Caco-2 (cell line): ENCODE results near the gene DPYSL5. TPM values are rescaled to one million over a fixed set of nuclear protein-coding genes. Genes with fewer than 3 reads are reported as not detected.
"Not testable (repeated sequence)": the region's sequence is repeated elsewhere in the genome, so short reads cannot be mapped to it uniquely, and the experiment has no call there.

ENCODE experiments used
- BruUV-seq: library from RNA; stranded (reverse); fragments of 400-500 nt; replicated peaks from 2 replicates; lab custom pipeline; 2021; lab: Mats Ljungman, UMichigan
- CTCF ChIA-PET: fragments of 300-600 bp; sonication (Branson Sonifier 250); formaldehyde crosslinking; loops from one replicate; lab custom pipeline; 2022; ENCODE audit warnings: antibody characterized with exemption; lab: Charles Lee
- POLR2A ChIA-PET: fragments of 300-600 bp; sonication (Branson Sonifier 250); formaldehyde crosslinking; loops from one replicate; lab custom pipeline; 2022; ENCODE audit warnings: antibody characterized with exemption; lab: Charles Lee
- DNase-seq, 2 experiments: peaks; one replicate each; pipeline versions ENCODE4 v3.0.0 to v3.0.0-alpha.2; 2020 to 2022
- H3K27me3 ChIP-seq: replicated peaks from 2 replicates; pipeline ENCODE4 v1.6.0; 2011; ENCODE audit warnings: low read length; ENCODE audit not compliant: control insufficient read depth, insufficient read depth
- H3K36me3 ChIP-seq: 2 replicates; pipeline ENCODE4 v1.5.1; 2011; ENCODE audit warnings: low read length; ENCODE audit not compliant: control insufficient read depth, insufficient read depth
- H3K4me1 ChIP-seq: fragments of 250-450 bp; sonication (Bioruptor Pico); 2 replicates; pipeline ENCODE4 v1.5.1; 2020; ENCODE audit warnings: mild to moderate bottlenecking
- H3K4me3 ChIP-seq: 2 replicates; pipeline ENCODE4 v1.5.1; 2011; ENCODE audit warnings: low read depth, mild to moderate bottlenecking, control low read depth, low read length
- H3K9me3 ChIP-seq: fragments of 250-450 bp; sonication (Bioruptor Pico); 2 replicates; pipeline ENCODE4 v1.5.1; 2020; ENCODE audit warnings: mild to moderate bottlenecking, moderate library complexity
- H3K27ac Mint-ChIP-seq: one replicate; pipeline ENCODE4 v1.8.0; 2022; ENCODE audit warnings: mixed read lengths; ENCODE audit not compliant: unreplicated experiment
- H3K27me3 Mint-ChIP-seq: one replicate; pipeline ENCODE4 v1.8.0; 2022; ENCODE audit warnings: mixed read lengths; ENCODE audit not compliant: insufficient read depth, unreplicated experiment
- H3K36me3 Mint-ChIP-seq: one replicate; pipeline ENCODE4 v1.8.0; 2022; ENCODE audit warnings: mild to moderate bottlenecking, mixed read lengths; ENCODE audit not compliant: insufficient read depth, unreplicated experiment
- H3K4me1 Mint-ChIP-seq: one replicate; pipeline ENCODE4 v1.8.0; 2022; ENCODE audit warnings: low read depth, mixed read lengths; ENCODE audit not compliant: unreplicated experiment
- H3K4me3 Mint-ChIP-seq: one replicate; pipeline ENCODE4 v1.8.0; 2022; ENCODE audit warnings: mild to moderate bottlenecking, moderate library complexity, mixed read lengths; ENCODE audit not compliant: unreplicated experiment
- H3K9me3 Mint-ChIP-seq: one replicate; pipeline ENCODE4 v1.8.0; 2022; ENCODE audit warnings: mixed read lengths; ENCODE audit not compliant: unreplicated experiment
- CTCF ChIP-seq, 2 experiments: fragments of 200-600 bp in 1 of 2; IDR thresholded peaks; 1 replicate in 1 of 2; 2 replicates in 1 of 2; pipeline versions ENCODE4 v1.5.1 to v1.8.0; 2011 to 2022; ENCODE audit warnings: antibody characterized with exemption in 1 of 2, control low read depth in 1 of 2, inconsistent platforms in 1 of 2, low read depth in 1 of 2, low read length in 1 of 2, mild to moderate bottlenecking in 1 of 2, moderate library complexity in 1 of 2; ENCODE audit not compliant: insufficient read depth in 1 of 2, severe bottlenecking in 1 of 2, unreplicated experiment in 1 of 2
- intact Hi-C: fragments of 100-400 bp; cut with micrococcal nuclease; formaldehyde crosslinking; loops from one replicate; pipeline ENCODE4 v1.10.0; 2022; ENCODE audit not compliant: unreplicated experiment
- total RNA-seq: library from RNA; stranded (reverse); gene quantifications from 2 replicates; pipeline ENCODE4 v1.2.3, GENCODE V29; 2022

DPYSL5 gene
- total RNA-seq, 1 experiment from 2014 or later, result 2.4 TPM

DNA sequence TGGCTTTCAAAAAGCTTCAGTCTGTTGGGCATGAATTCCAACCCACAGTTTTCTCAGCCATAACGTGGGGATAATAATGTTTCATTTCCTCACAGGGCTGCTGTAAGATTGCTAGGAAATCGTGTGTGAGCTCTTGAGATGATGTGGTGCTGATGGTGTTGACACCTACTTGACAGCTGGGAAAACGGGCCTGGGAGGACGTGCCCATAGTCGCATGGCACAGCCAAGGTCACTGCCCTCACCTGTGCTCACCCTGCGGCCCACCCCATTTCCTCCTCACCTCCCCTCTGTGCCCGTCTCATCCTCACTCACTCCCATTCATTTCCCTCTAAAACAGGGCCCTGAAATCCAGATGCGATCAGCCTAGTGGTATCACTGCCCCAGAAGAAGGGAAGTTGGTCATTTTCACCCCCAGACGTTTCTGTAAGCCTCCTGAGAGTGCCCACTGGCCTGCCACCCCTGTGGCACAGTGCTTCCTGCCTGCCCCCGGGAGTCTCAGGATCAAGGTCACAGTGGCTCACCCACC is 33.0 kb downstream of the DPYSL5 start:
- DNase-seq, result no peak
- H3K4me3 ChIP-seq, result no peak overlapping the region
- ChIA-PET POLR2A (no interaction called here), CTCF (no interaction called here)
- no peaks in the 10 kb centered on the region for H3K4me1 ChIP-seq
- no peaks in the 10 kb centered on the region for H3K4me1 Mint-ChIP-seq
- H3K36me3 Mint-ChIP-seq, result no peaks in the 10 kb centered on the region
- intact Hi-C loops, result no loop called here
- H3K27me3 Mint-ChIP-seq, result peaks cover 27% of the 10 kb centered on the region
- H3K27ac Mint-ChIP-seq, result no peak overlapping the region
- no peaks in the 10 kb centered on the region for H3K36me3 ChIP-seq
- no peaks in the 10 kb centered on the region; the same call in 1 of the 2 replicates for H3K27me3 ChIP-seq
- no peak overlapping the region for H3K4me3 Mint-ChIP-seq
- no peaks in the 10 kb centered on the region for H3K9me3 Mint-ChIP-seq
- no TSS peak for BruUV-seq
- TF ChIP-seq CTCF (IDR thresholded peaks at IDR 0.05; ENCODE audit: insufficient read depth in 1 of 2, low read depth in 1 of 2, low read length in 1 of 2, severe bottlenecking in 1 of 2, unreplicated experiment in 1 of 2), result no peak
- no peaks in the 10 kb centered on the region for H3K9me3 ChIP-seq

- H3K27me3 ChIP-seq, H3K4me3 ChIP-seq, BruUV-seq, intact Hi-C loops, H3K36me3 ChIP-seq, H3K4me1 ChIP-seq, H3K36me3 Mint-ChIP-seq, DNase-seq, POLR2A ChIA-PET, H3K9me3 Mint-ChIP-seq, H3K4me1 Mint-ChIP-seq, H3K9me3 ChIP-seq, H3K4me3 Mint-ChIP-seq, CTCF ChIA-PET, H3K27ac Mint-ChIP-seq: not testable (repeated sequence)
- peaks cover 29% of the 10 kb centered on the region for H3K27me3 Mint-ChIP-seq
Observed at GRCh38 chr2:26882220-26882619, 34.3 kb downstream of the DPYSL5 start.

GRCh38 chr2:26883956-26884355 is 36.0 kb downstream of the DPYSL5 start:
- Histone ChIP-seq H3K4me1 (no peaks in the 10 kb centered on the region), H3K9me3 (no peaks in the 10 kb centered on the region), H3K36me3 (no peaks in the 10 kb centered on the region), H3K27me3 (no peaks in the 10 kb centered on the region; the same call in 1 of the 2 replicates), H3K4me3 (no peak overlapping the region)
- Mint-ChIP-seq H3K9me3 (no peaks in the 10 kb centered on the region), H3K4me3 (no peak overlapping the region), H3K4me1 (no peaks in the 10 kb centered on the region), H3K27ac (no peak overlapping the region), H3K27me3 (peaks cover 26% of the 10 kb centered on the region), H3K36me3 (no peaks in the 10 kb centered on the region)
- no TSS peak for BruUV-seq
- intact Hi-C loops, result no loop called here
- ChIA-PET POLR2A (no interaction called here), CTCF (no interaction called here)
- no peak for TF ChIP-seq CTCF (IDR thresholded peaks at IDR 0.05; ENCODE audit: insufficient read depth in 1 of 2, low read depth in 1 of 2, low read length in 1 of 2, severe bottlenecking in 1 of 2, unreplicated experiment in 1 of 2)
- no peak for DNase-seq
